22Rv1 (cell line): ENCODE data around the gene ASB5.

Experiments used
- H3K27ac ChIP-seq: fragments of 450-650 bp; 2 replicates; pipeline ENCODE4 v1.5.1; 2017
- CTCF ChIP-seq: fragments of 450-650 bp; IDR thresholded peaks from 2 replicates; pipeline ENCODE4 v1.5.1; 2017; ENCODE audit warnings: mild to moderate bottlenecking
- ZFX ChIP-seq: fragments of 450-650 bp; IDR thresholded peaks from 2 replicates; pipeline ENCODE4 v1.6.1; 2017; ENCODE audit warnings: antibody characterized with exemption, borderline replicate concordance

Gene ASB5

GRCh38 chr4:176293660-176294059 lies 24.6 kb upstream of the ASB5 start:
- H3K27ac ChIP-seq = no peak overlapping the region
- TF ChIP-seq ZFX (no peak), CTCF (no peak)

GRCh38 chr4:176292920-176293319 lies 23.9 kb upstream of the ASB5 start:
- TF ChIP-seq ZFX (no peak), CTCF (no peak)
- H3K27ac ChIP-seq = no peak overlapping the region

- no peak for TF ChIP-seq CTCF
- no peak for TF ChIP-seq ZFX
- H3K27ac ChIP-seq = no peak overlapping the region
These were observed 22.7 kb upstream of the ASB5 start for GRCh38 chr4:176291748-176292147.

- H3K27ac ChIP-seq = no peak overlapping the region
- TF ChIP-seq CTCF (no peak), ZFX (no peak)
These were observed 21.5 kb upstream of the ASB5 start for GRCh38 chr4:176290520-176290919.

GRCh38 chr4:176289561-176289960 lies 20.5 kb upstream of the ASB5 start:
- no peak overlapping the region for H3K27ac ChIP-seq
- TF ChIP-seq CTCF (no peak), ZFX (no peak)

DNA sequence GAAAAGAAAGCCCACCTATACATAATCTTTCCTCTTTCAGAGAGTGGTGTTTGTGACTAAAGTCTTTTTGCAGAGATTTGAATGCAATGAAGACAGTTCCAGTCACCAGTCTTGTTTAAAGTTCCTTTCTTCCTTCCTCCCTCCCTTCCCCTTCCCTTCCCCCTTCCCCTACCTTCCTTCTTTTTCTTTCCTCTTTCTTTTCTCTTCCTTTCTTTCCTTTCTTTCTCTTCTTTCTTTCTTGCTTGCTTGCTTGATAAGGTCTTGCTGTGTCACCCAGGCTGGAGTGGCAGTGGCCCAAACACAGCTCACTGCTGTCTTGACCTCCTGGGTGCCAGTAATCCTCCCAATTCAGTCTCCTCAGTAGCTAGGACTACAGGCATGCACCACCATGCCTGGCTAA lies 19.0 kb upstream of the ASB5 start:
- no peak for TF ChIP-seq CTCF
- no peak for TF ChIP-seq ZFX

GRCh38 chr4:176287546-176287945 lies 18.5 kb upstream of the ASB5 start:
- TF ChIP-seq CTCF (no peak), ZFX (no peak)
- no peak overlapping the region for H3K27ac ChIP-seq

More for the DNA sequence above, 19.0 kb upstream of the ASB5 start:
- no peak overlapping the region for H3K27ac ChIP-seq
